Measurements from ENCODE around the gene GRIA1. TPM values are rescaled to one million over a fixed set of nuclear protein-coding genes. Genes with fewer than 3 reads are reported as not detected.

Gene GRIA1
- total RNA-seq, 1 experiment from 2014 or later, result not detected

DNA sequence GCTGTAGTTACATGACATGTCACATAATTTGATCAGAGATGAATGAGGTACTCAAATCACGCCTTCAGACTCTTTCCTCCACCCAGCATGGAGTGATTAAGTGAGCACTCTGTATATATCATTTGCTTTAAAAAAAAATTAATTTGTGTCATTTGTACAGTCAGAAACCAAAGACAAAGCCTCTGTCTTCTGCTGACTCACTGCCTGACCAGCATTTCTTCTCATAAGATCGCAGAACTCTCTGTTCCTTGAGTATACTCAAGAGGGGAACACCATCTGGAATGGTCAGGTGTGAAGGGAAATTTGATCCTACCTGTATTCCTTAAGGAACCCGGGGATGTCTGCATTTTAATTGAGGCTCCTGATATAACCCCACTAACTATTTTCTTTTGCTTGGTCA, 293.8 kb downstream of the GRIA1 start:
- in situ Hi-C loops (cut with HindIII; ENCODE audit: low sequenced_read_pairs), result no loop called here
- DNase-seq (ENCODE audit: low spot score), result no peak

DNA sequence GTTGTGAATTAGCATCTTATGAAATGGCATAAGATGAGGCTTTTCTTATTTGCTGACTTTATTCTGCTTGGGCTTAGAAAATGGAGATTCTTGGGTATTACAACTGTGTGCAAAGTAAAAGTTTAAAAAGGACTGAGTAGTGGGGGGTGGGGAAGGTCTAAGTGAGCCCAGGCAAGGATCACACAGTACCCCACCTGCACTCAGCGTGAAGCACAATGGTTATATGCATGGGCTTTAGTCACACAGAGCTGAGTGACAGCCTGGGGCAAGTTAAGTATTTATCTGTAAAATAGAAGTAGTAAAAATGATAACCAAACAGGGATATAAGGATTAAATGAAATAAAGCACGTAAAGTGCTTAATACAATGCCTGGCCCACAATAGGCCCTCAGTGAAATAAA, 300.9 kb downstream of the GRIA1 start:
- DNase-seq (ENCODE audit: low spot score), result no peak
- in situ Hi-C loops (cut with HindIII; ENCODE audit: low sequenced_read_pairs), result no loop called here

DNA sequence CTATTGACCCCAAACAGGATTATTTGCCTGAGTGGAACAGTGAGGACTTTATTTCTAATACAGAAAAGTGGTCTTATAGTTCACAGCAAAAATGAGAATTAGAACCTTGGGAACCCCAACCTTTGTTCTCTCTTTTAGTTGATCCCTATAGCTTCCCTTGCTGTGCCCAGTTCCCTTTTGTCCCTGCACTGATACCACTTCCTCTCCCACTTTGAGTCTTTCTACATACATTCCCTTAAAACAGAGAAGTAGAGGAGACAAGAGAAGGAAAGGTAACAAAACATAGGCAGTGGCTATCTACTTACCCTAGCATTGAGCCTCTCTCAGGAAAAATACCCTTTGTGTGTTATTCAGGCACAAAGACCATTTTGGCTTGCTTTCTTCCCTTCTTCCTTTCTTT, 301.8 kb downstream of the GRIA1 start:
- in situ Hi-C loops (cut with HindIII; ENCODE audit: low sequenced_read_pairs), result no loop called here
- DNase-seq (ENCODE audit: low spot score), result no peak

DNA sequence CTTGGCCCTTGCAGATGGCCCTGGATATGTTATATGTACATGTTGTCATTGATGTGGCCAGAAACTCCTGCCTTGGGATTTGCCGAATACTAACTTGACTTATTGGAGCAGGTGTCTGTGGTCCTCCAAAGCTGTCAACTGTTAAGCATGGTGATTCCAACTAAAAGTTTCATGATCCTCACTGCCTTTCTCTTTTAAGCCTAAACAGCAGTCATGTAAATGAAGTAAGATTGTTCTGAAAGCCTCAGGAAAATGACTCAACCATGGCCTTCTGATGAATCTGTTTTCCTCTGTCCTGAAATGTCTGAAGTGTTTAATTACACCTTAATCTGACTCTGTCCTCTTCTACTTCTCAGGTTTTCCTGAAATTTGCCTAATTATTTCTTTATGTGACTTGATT, 303.2 kb downstream of the GRIA1 start:
- in situ Hi-C loops (cut with HindIII; ENCODE audit: low sequenced_read_pairs), result no loop called here
- no peak for DNase-seq (ENCODE audit: low spot score)

DNA sequence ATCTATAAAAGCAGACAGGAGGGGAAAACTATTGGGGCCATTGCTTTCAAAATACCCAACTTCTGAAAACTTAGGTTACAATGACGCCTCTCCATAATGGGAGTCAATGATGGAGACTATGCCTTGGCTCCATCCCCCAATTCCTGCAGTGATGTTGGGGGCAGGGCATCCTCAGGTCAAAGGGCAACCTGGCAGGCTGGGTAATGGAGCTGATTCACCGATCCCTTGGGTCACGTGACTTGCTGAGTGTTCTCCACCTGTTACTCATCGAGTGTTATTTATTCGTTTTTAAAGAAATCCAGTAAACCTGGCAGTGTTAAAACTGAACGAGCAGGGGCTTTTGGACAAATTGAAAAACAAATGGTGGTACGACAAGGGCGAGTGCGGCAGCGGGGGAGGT, 303.9 kb downstream of the GRIA1 start:
- no peak for DNase-seq (ENCODE audit: low spot score)
- in situ Hi-C loops (cut with HindIII; ENCODE audit: low sequenced_read_pairs), result no loop called here

DNA sequence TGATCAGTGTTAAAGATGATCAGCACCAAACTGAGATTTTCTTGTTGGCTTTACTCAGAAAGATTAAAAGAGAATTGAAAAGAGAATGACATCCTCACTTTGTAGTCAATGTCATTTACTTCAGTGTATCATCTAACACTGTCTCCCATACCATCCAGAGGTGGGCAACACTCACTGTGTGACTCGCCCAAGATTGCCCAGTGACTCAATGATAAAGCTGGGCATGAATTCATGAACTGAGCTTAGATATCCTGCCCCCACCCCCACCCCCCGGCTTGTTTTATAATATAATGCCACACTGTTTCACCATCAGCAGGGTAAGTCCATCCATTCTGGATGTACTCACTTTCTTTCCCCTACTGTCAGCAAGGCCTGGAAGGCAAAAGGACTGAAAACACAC, 306.1 kb downstream of the GRIA1 start:
- in situ Hi-C loops (cut with HindIII; ENCODE audit: low sequenced_read_pairs), result no loop called here
- no peak for DNase-seq (ENCODE audit: low spot score)

DNA sequence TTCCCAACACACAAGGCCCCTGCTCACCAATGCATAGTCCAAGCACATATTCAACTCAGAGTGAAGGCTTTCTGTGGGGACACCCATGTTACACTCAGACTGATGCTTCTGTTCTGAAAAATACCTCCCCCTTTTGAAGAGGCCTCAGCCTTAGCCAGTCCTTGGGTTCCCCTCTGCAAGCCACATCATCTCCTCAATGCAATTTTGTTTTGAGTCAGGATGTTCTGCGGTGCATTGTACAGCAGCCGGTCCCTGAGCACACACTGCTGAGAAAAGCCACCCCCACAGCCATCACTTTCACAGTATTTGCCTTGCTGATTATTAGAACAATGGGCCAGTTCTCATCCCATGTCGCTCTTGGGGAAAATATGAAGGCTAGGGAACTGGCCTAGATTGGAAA, 307.0 kb downstream of the GRIA1 start:
- in situ Hi-C loops (cut with HindIII; ENCODE audit: low sequenced_read_pairs), result no loop called here

DNA sequence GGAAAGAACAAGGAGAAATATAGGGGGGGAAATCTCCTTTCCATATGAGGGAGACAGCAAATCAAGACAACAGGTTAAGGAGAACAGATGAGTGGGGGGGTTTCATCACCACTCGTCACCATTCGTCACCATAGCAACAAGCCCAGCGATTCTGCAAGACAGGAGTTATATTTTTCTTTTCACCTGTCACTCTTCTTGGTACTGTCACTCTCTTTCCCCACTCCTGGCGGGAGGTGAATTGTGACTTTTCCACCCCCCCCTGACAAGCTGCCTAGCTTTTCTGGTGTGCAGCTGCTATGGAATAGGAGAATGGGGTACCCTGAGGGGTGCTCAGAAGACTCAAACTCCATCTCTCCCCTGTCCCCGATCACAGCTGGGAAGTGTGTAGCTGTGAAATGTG, 308.4 kb downstream of the GRIA1 start:
- DNase-seq (ENCODE audit: low spot score), result no peak
- in situ Hi-C loops (cut with HindIII; ENCODE audit: low sequenced_read_pairs), result no loop called here

More for the DNA sequence above, 307.0 kb downstream of the GRIA1 start:
- DNase-seq (ENCODE audit: low spot score), result no peak

DNA sequence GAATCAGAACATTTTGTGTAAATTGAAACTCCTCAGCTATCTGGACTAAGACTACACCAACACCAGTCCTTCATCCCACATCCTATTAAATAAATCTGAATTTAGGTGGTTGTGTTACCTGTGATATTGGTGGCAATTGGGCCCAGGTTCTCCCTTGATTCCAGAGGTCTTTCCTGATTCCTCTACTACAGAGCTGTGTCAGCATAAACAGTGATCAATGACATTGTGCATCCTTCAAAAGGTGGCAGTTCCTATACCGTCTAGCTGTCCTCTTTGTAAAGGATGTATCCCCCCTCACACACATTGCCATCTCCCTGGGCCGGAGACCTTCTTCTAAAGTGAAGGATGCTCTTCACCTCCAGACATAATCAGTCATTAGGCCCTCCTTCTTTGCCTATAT, 309.0 kb downstream of the GRIA1 start:
- in situ Hi-C loops (cut with HindIII; ENCODE audit: low sequenced_read_pairs), result no loop called here
- DNase-seq (ENCODE audit: low spot score), result no peak

DNA sequence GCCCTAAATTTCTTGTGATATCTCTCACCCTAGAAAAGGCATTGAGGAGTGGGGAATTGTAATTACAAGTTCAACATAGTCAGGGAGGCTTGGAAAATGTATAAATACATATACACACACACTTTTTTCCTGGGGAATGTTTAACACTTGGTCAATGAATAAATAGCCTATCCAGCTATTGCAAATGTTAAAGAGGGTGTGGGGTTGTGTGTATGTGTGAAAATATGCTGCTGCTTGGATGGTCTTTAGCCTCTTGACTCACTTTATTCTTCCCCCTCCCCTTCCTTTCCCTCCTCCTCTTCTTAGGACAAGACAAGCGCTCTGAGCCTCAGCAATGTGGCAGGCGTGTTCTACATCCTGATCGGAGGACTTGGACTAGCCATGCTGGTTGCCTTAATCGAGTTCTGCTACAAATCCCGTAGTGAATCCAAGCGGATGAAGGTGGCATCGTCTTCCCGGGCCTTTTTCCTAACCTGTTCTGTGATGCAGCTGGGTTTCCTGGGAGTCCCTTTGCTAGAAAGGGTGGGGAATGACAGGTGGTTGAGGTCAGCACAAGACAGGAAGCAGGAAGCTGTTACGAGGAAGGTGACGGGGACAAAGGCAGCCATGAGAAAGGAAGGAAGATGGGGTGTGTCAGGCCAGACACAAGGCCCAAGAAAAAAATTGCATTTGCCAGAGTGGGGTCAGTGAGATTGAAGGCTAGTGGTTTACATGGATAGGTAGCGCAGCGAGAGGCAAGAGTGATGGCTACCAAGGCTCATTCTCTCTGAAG, 311.8 kb downstream of the GRIA1 start:
- in situ Hi-C loops (cut with HindIII; ENCODE audit: low sequenced_read_pairs), result no loop called here
- no peak for DNase-seq (ENCODE audit: low spot score)

DNA sequence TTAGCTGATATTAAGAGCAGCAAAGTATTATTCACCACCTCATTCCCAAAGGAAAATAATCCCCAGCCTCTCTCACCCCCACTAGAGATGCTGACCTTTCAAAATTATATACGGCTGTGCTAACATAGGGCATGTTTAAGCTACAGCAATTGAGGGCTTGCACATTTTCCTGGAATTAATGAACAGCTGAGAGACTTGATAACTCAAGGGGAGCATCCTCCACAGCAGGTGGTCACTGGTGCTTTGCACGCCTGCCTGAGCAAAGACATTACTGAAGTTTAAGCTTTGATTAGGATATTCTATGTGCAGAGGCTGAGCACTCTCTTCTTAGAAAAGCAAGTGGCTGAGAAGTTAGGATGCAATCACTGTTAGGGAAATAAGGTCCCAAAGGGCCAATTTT, 317.3 kb downstream of the GRIA1 start:
- in situ Hi-C loops (cut with HindIII; ENCODE audit: low sequenced_read_pairs), result no loop called here
- DNase-seq (ENCODE audit: low spot score), result no peak

DNA sequence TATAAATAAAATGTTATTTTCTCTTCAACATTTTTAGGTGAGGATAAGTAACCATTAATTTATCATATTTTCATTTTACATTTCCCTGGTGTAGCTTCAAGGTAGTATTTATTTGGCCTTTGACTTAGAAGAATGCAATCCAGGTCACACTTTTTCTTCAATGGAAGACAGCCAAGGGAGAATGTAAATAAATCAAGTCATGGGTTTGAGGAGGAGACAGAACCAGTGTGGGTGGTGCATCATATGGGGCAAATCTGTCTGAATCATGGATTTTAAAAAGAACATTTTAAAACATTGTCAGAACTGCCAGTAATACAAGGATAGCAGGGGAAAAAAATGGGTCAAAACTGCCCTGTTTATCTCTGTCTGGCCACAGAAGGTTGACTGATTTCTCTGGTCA, 318.7 kb downstream of the GRIA1 start:
- in situ Hi-C loops (cut with HindIII; ENCODE audit: low sequenced_read_pairs), result no loop called here
- DNase-seq (ENCODE audit: low spot score), result no peak

DNA sequence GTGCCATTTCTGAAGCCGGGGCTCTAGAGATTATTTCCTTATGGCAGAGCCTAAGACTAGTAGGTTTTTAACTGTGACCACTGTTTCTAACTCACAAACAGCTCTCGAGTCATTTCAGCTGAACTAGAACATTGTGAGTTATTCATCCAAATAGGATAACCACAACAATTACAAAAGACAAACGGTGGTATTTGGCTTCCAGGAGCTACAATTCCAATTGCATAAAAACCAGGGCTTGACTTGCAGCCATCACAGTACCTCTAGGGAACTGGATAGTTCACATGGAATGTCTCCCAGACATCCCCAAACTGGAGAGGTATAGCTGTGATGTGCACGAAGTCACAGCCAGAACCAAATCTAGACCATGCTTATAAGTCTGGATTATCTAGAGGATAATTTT, 323.4 kb downstream of the GRIA1 start:
- in situ Hi-C loops (cut with HindIII; ENCODE audit: low sequenced_read_pairs), result no loop called here
- no peak for DNase-seq (ENCODE audit: low spot score)

DNA sequence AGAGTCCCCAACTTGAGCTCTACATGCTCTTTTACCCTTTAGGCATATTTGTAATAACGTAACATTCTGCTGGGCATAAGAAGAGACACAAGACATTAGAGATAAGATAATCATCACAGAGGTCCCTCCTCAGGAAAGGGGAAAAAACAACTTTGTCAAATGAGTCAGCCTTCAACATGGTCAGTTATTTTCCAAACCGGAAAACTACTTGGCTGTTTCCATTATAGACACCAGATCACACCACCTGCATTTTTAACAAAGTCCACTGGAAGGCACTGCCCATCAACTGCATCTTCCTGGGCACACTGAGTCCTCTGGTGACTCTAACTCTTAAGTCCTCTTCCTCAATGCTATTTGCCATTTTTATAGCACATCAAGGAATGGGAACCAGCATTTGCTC, 326.4 kb downstream of the GRIA1 start:
- in situ Hi-C loops (cut with HindIII; ENCODE audit: low sequenced_read_pairs), result no loop called here
- DNase-seq (ENCODE audit: low spot score), result no peak

DNA sequence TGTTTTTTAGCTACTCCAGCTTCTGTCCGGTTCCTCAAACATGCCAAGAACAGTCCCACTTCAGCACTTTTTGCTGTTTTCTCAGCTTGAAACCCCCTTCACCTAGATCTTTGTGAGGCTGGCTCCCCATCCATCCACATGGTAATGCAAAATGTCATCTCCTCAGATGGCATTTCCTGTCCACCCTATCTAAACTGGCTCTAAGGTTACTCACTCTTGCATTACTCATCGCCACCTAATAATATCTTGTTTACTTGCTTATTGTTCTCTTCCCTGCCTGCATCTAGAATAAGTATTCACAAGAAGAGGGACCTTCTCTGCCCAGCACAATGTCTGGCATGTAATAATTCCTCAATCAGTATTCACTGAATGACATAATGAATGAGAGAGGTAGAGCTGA, 328.2 kb downstream of the GRIA1 start:
- in situ Hi-C loops (cut with HindIII; ENCODE audit: low sequenced_read_pairs), result no loop called here
- DNase-seq (ENCODE audit: low spot score), result no peak

DNA sequence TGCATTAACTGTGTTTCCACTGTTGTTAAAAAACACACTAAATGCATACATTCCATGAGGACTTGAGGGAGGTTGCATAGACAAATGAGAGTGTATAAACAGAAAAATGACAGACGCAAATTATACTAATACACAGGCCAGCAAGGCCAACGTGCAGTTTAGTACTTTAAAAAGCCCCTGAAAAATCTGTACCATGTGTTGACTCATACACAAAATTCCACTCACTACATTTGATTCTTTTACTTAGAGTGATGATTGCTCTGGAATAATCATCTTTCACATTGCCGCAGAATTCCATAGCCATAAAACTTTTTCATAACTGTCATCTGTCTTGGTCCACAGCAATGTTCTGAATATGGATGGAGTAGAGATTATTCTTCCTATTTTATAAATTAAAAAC, 332.6 kb downstream of the GRIA1 start:
- DNase-seq (ENCODE audit: low spot score), result no peak

DNA sequence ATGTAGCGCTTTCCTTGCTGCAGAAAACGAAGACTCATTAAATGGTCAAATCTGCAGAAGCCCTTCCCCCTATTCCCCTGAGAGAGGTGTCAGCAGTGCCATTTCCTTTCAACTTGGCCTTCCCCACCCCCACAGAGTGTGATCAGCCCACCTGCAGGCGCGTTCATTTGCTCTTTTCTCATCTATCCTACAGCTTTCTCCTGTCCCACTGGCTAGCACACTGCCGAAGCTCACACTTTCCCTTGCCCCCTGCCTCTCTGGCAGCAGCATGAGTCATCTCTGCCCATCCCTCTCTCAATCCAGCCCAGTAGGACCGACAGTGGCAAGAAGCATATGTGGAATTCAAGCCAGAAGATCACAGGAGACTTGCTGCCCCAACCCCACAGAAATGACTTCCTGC, 334.4 kb downstream of the GRIA1 start:
- DNase-seq (ENCODE audit: low spot score), result no peak
- in situ Hi-C loops (cut with HindIII; ENCODE audit: low sequenced_read_pairs), result no loop called here

More for the DNA sequence above, 332.6 kb downstream of the GRIA1 start:
- in situ Hi-C loops (cut with HindIII; ENCODE audit: low sequenced_read_pairs), result no loop called here

DNA sequence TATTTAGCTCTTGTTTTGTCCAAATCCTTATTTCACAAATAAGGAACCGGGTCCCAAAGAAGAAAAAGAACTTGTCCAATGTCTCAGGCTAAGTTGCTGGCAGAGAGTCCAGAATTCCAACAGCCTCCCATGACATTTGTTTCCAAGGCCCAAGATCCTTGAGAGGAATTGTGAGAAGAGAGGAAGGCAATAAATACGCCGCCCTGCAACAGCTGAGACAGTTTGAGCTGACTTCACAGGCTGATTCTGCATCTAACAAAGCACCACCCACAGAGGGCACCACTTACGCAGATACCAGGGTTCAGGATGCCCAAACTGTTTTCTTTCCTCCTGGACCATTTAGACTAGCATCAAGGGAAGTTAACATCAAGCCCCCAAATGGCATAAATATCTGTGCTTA, 336.9 kb downstream of the GRIA1 start:
- DNase-seq (ENCODE audit: low spot score), result peak; percentile 15
- in situ Hi-C loops (cut with HindIII; ENCODE audit: low sequenced_read_pairs), result no loop called here

DNA sequence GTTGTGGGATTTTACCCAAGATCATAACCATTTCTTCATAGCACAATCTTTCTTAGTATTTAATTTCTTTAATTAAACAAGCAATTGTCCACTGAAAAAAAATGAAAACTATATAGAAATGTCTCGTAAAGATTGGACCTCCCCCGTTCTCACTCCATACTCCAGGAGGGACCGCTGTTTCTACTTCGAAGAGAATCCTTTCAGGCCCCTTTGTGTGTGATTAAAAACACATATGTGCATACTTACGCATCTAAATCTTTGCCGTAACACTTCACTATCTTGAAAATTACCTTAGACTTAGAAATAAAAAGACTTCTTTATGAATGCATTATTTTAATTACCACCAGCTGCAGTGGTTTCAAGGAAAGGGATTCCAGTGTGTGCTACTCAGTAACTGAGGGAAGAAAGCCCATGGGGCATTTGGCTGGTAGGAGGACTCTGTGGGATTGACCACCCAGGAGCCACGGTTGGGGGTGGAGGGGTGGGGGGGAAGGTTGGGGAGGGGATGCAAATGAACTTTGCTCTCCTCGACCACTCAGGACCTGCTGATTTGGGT, 339.1 kb downstream of the GRIA1 start:
- no peak for DNase-seq (ENCODE audit: low spot score)
- in situ Hi-C loops (cut with HindIII; ENCODE audit: low sequenced_read_pairs), result no loop called here

DNA sequence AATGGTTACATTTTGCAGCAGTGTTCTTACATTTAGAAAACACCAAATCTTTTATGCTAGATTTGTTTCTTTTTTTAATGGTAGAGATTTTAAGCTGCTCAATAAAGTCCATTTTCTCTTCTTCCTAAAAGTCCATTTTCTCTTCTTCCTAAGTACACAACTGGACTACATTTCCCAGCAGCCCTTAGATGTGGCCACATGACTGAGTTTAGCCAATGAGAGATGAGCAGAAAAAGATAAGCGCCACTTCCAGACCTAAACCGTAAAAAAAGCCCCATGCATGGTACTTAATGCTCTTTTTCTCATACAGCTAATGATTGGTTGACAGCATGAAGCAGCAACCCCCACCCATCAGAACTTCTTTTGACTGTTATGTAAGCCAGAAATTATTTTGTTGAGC, 341.5 kb downstream of the GRIA1 start:
- in situ Hi-C loops (cut with HindIII; ENCODE audit: low sequenced_read_pairs), result no loop called here
- peak; percentile 6 for DNase-seq (ENCODE audit: low spot score)

DNA sequence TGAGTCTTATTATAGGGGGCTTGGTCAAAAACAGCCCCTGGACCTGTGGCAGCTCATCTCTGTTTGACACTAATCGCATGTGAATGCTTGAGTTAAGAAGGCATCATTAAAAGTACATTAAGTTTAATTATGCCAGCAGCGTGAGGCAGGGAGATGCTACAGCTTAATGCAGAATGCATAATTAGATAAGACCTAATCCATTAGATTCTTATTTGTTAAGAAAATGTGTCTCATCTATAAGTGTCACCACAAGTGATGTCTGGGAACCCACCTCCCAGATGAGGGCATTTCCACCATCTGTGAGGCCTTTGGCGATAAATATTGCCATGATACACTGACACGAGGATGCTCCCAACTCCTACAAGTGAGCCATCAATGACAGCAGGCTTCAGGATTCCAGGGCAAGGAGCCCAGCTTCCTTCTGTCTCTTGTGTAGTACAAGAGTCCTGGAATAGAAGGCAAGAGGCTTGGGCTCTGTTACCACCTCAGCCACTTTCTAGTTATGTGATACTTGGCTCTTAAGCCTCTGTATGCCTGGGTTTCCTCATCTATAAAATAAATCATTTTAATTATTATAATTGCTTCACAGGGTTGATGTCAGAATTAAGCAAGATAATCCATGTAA, 345.5 kb downstream of the GRIA1 start:
- in situ Hi-C loops (cut with HindIII; ENCODE audit: low sequenced_read_pairs), result no loop called here
- no peak for DNase-seq (ENCODE audit: low spot score)
